GM18951 (cell line): ENCODE results near the gene COL19A1.

Experiments used
- POLR2A ChIP-seq: IDR thresholded peaks from 4 replicates; pipeline ENCODE4 v1.6.1; 2011; ENCODE audit warnings: mild to moderate bottlenecking; ENCODE audit not compliant: insufficient read length, insufficient read depth; ENCODE audit errors: extremely low read depth
- in situ Hi-C: fragments of 300-500 bp; cut with MboI; formaldehyde crosslinking; loops from one replicate; pipeline ENCODE4 v1.12.0; 2022; ENCODE audit warnings: low sequenced_read_pairs, mixed read lengths, inconsistent platforms; ENCODE audit not compliant: unreplicated experiment

Gene COL19A1

DNA sequence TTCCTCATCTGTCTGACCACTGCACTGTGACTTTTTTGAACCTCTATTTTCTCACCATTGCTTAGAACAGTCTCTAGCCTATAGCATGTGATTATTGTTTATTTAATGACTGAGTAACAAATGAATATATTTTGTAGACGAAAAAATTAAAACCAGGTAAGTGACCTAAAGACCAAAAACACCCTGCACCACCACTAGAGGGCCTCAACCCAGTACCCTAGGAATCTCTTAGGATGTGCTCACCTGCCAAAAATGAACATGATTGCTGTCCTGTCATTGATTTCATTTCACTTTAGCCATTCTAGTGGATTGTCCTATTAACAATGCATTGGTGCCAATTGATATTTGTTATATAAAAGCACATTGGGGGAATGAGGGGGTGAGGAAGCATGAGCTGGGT, 237.4 kb downstream of the COL19A1 start:
- TF ChIP-seq POLR2A: no peak
- in situ Hi-C loops: loop anchor here (25.0 kb wide), 2 partner anchors 266 to 366 kb away; no protein-coding TSS in a partner anchor

DNA sequence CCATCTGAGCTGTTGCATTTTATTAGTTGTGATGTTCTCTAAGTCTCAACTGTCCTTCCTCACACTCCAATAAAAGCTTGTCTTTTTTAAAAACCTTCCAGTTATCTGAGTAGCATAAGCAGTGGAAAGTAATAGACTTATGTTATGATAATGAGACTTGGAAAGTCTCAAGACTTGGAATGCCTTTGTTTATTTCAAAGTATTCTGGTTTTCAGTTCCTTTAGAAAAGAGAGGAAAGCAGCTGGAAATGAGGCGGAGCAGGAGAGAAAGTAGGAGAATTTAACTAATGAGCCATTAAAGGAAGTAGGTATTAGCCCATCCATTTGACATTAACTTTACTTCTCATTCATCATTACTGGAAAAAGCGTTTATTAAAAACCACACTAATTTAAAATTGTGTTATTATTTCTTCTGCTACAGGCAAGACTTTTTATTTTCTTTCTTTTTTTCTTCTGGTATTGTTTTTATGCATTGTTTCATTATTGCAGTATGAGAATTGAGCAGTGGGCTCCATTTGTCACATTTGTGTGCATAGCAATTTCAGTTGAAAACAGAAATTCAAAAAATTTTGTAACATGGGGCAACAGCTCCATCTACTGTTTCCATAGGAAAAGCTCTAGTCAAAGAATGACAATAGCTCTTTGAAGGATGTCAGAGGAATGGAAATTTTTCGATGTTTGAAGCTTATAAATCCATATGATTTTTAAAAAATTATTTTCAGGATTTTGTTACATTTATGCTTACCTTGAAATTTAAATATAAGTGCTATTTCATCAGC, 241.7 kb downstream of the COL19A1 start:
- in situ Hi-C loops: loop anchor here (25.0 kb wide), 2 partner anchors 271 to 371 kb away; no protein-coding TSS in a partner anchor
- no peak for TF ChIP-seq POLR2A

DNA sequence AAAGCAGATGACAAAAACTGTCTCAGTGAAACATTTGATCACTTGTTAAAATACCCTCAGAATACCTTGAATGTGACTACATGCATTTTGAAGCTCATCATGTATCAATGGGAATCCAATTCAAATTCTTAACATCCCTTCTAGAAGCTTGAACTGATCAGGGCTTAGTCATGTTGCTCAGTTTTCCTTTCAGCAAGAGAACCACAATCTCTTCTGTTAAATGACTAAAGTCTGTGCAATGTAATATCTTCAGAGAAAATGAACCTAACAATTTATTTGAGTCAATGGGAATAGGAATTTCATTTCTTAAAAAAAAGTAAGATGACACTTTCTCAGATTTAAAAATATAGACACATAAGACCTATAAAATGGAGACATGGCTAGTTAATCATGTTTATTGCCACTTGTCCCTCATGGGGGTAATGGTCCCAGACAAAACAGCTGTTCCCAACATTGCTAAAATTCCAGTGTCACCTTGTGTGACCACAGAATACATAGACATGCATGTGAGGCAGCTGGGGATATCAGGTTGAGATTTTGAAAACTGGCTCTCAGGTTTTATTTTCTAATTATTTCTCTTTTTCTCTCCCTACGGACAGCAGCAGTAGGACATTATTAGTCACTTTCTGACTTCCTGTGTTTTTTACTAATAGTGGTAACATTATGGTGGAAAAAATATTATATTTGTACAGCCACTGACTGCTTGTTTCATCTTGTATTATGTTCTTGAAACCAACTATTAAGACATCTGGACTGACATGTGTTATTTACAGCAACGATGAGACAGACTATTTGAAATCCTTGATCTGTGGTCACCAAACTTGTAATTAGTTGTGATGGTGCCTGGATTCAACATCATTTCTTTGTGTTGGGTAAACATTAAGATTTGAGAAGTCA, 244.0 kb downstream of the COL19A1 start:
- TF ChIP-seq POLR2A: no peak
- in situ Hi-C loops: loop anchor here (25.0 kb wide), 2 partner anchors 273 to 373 kb away; no protein-coding TSS in a partner anchor

DNA sequence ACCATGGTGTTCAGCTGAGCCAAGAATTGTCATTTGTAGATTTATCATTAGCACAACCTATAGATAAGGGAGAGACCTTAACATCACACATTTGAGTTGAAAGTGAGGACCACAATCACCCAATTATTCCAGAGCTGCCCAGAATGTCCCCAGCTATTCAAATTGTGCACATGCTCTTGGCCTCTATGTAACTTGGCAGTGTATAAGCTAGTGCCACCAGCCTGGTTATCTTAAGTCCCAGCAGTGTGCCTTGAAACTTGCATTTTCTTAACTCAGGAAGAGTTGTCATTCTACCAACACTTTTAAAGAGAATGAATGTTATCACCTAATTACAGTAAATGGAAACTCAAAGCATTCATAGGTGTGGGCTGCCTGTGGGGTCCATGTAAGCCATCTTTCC, 245.4 kb downstream of the COL19A1 start:
- in situ Hi-C loops: loop anchor here (25.0 kb wide), 2 partner anchors 274 to 374 kb away; no protein-coding TSS in a partner anchor
- TF ChIP-seq POLR2A: no peak

DNA sequence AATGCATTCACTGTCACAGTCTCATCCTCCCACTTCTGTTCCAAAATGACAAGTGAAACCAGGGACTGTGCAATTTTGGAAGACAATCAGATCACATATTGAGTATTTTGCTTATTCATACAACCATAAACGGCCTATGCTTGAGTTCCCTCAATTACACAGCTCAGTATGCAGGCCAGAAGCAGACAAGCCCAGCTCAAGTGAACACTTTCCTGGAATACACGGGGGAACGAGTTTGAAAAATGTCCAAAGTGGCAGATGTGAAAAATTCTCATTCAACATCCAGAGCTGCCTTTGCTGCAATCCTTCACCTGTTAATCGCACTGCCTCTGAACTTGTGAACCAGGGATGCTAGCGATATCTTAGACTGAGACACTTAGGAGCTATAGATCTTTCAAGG, 246.4 kb downstream of the COL19A1 start:
- no peak for TF ChIP-seq POLR2A
- in situ Hi-C loops: loop anchor here (25.0 kb wide), 2 partner anchors 275 to 375 kb away; no protein-coding TSS in a partner anchor

DNA sequence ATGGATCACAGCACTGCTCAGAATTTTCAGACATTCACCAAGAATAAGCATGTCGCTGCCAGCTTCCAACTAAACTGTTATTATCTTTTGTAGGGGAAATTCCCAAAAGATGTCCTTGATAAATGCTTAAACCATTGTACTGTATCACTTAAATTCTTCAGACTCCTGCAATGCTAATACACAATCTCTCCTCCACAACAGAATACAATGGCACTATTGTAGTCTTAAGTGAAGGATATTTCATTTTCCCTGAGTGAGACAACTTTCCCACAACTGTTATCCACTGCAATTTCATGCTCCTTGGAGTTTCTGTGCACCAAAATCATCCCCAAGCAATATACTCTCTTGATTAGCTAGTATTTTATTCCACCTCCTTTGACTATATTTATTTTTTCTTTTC, 246.8 kb downstream of the COL19A1 start:
- no peak for TF ChIP-seq POLR2A
- in situ Hi-C loops: loop anchor here (25.0 kb wide), 2 partner anchors 276 to 376 kb away; no protein-coding TSS in a partner anchor

DNA sequence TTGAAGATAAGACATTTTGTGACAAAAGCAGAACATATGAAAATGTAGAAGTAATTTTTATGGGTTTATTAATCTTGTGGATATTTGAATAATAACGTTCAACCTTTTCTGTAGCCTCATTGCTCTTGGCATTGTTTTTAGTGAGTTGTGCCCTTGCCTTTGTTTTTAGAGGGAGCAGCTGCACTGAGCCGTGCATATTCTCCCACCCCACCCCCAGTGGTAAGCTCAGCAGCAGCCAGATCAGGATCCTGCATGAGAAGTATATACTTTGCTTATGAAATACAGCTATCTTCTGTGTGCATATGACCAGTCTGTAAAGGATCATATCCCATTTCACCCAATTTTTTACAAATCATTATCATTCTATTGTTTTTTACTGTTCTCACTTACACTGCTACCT, 252.3 kb downstream of the COL19A1 start:
- in situ Hi-C loops: loop anchor here (25.0 kb wide), 2 partner anchors 281 to 381 kb away; no protein-coding TSS in a partner anchor
- TF ChIP-seq POLR2A: no peak

DNA sequence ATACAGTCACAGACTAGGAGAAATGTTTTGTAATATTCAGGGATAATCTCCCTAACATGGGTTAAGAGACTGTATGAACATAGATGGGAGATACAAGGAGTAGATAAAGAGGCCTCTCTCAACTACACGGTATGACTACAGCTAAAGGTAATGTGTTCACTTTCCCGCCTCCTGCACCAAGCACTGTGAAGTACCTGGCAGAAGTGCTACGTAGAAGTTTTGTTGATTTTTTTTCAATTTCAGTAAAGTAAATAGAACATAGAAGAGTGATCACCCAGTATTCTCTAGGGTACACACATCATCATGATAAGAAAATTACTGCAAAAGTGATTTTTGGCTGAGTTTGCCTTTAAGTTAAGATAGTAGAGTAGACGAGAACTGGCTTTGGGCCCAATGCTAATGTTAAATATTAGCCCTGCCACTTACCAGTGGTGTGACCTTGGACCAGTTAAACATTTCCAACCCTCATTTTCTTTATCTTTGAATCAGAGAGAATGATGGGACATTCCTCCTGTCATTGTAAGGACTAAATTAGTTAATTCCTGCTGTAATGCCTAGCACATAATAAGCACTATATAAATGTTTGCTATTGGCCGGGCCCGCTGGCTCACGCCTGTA, 253.0 kb downstream of the COL19A1 start:
- TF ChIP-seq POLR2A: no peak
- in situ Hi-C loops: loop anchor here (25.0 kb wide), 2 partner anchors 282 to 382 kb away; no protein-coding TSS in a partner anchor

DNA sequence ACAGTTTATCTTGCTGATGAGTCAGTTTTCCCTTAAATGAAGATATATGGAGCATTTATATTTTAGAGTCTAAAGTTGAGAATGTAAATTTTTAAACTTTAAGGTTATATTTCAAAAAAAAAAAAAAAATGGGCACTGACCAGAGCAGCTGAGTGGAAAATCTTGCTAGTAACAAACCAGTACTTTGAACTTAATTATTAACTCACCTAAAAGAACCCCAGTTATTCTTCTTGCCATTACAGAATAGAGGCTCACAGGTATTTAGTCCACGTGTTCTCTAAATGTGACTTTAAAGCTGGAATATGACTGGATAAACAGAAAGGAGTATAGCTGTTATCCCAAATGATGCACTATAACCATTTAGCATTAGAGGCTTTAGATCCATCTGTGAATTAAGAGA, 258.1 kb downstream of the COL19A1 start:
- in situ Hi-C loops: loop anchor here (25.0 kb wide), 2 partner anchors 287 to 387 kb away; no protein-coding TSS in a partner anchor

DNA sequence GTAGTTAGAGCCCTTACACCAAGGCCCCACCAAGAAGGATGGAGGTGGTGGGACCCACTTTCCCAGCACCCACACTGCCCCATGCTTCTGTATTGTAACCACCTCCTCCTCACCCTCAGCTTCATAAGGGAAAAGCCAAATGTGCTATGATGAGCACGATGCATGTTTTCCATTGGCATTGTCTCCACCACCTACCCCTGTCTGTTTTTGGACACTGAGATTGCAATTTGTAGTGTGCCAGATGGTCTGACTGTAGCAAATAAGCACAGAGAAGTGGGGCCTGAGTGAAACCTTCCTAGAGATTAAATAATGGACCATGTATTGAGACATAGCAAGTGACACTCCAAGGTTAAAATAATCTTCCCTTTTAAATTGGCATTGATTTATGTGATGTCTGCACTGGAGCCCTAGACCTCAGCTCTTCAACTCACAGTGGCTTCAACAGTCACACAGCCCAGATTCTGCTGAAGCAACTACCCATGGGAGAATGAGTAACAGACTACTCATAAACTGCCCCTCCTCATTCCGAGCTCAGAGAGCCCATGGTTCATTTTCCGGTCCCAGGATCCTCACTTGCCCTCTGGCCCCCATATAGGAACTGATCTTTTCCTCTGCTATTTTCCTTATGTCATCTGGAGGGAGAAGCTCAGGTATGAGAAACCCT, 258.7 kb downstream of the COL19A1 start:
- in situ Hi-C loops: loop anchor here (25.0 kb wide), 2 partner anchors 288 to 388 kb away; no protein-coding TSS in a partner anchor
- no peak for TF ChIP-seq POLR2A

More for the DNA sequence above, 258.1 kb downstream of the COL19A1 start:
- TF ChIP-seq POLR2A: no peak

DNA sequence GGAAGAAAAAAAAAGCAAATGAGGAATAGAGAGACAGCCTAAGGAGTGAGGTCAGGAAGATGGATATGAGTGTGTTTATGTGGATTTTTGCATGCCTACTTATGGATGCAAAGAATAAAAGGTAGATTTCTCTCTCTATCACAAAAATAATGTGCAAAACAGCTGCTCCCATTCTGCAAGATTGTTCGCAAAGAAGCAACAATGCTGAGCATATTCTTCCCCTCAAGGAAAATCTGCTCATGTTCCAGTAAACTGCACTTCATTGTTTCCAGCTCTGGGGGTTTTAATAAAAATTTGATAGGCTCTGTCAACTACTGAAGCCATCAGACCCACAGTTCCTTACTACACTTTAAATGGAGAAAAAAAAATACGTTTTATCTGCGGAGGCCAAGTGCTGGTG, 259.2 kb downstream of the COL19A1 start:
- TF ChIP-seq POLR2A: no peak
- in situ Hi-C loops: no loop called here

DNA sequence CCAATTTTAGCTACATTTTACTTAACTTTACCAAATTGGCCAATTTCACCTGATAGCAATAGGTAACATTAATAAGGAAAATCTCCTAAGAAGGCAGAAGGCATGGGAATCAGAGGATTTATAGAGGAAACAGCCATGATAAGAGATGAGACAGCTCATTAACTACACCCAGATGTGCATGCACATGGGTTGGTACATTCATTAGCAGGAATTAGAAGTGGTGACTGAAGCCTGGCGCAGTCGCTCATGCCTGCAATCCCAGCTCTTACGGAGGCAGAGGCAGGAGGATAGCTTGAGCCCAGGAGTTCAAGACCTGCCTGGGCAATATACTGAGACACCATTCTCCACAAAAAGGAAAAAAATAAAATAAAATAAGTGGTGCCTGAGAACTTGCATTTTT, 263.0 kb downstream of the COL19A1 start:
- in situ Hi-C loops: no loop called here
- TF ChIP-seq POLR2A: no peak

DNA sequence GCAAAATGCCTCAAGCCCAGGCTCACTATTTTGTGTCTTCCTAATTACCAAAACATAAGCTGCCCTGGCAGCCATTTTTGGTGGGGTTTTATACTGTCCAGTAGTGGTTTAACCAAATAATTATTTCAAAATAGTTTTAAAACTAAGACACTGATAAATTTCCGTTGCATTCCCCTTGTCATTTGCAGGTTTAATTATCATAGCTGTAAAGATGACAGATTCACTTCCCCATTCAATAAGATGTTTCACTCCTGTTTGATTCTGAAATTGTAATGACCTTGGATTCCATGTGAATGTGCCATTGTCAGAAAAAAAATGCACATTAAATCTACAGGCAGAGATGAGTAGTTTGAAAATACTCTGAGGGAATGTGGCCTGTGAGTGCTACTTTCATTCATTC, 264.5 kb downstream of the COL19A1 start:
- TF ChIP-seq POLR2A: no peak
- in situ Hi-C loops: no loop called here

DNA sequence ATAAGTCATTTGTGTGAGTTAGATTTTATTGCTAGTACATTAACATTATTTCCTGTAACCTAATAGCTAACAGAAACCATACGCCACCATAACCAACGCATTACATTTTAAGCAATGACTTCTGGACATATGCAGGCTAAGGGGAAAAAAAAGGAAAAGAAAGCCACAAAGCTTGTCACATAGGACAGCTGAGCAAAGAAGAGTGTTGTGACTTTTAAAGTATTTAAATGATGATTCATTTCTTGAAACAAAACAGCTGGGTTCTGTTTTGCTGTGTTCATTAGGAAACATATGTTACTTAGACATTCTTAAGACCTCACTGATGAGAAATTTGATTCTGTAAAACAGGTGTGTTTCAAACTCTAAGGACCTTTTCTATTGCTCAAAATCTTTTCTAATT, 265.2 kb downstream of the COL19A1 start:
- in situ Hi-C loops: no loop called here
- no peak for TF ChIP-seq POLR2A
